GM18870 (cell line): ENCODE measurements around the gene ARHGAP44.
"Not testable (repeated sequence)": the region's sequence is repeated elsewhere in the genome, so short reads cannot be mapped to it uniquely, and the experiment has no call there.

Experiments
- ATAC-seq: cut with Tn5 transposase; IDR thresholded peaks from one replicate; pipeline ENCODE4 v1.9.1; 2021; ENCODE audit warnings: moderate library complexity; ENCODE audit not compliant: unreplicated experiment

ARHGAP44 gene

GRCh38 chr17:12958786-12959185, 169.5 kb downstream of the ARHGAP44 start:
- no peak for ATAC-seq

GRCh38 chr17:12959441-12959840, 170.1 kb downstream of the ARHGAP44 start:
- ATAC-seq: no peak

DNA sequence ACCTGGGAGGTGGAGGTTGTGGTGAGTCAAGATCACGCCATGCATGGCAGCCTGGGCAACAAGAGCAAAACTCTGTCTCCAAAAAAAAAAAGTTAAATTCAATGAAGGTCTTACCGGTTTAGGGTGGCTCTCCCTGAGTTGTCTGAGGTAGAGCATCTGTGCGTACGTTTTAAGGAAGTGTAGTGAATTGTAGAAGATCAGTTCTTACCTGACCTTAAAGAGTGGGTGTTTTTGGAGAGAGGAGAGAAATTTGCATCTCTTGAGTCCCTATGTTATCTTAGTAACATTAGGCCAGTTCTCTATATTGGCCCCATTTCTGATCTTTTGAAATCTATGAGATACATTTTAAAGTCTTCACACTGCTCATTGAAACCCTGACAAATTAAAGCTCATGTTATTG, 172.4 kb downstream of the ARHGAP44 start:
- no peak for ATAC-seq

DNA sequence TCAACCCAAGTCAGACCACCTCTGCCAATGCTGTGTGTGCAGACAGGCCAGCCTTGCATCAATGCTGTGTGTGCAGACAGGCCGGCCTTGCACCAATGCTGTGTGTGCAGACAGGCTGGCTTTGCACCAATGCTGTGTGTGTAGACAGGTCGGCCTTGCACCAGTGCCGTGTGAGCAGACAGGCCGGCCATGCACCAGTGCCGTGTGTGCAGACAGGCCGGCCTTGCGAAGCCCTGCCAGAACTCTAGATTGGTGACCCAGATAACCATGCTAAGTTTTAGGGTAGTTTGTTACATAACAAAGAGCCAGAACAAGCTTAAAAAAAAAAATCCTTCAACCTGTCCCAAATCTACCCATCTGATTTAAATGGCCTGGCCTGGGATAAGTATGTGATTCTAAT, 174.2 kb downstream of the ARHGAP44 start:
- ATAC-seq: no peak

DNA sequence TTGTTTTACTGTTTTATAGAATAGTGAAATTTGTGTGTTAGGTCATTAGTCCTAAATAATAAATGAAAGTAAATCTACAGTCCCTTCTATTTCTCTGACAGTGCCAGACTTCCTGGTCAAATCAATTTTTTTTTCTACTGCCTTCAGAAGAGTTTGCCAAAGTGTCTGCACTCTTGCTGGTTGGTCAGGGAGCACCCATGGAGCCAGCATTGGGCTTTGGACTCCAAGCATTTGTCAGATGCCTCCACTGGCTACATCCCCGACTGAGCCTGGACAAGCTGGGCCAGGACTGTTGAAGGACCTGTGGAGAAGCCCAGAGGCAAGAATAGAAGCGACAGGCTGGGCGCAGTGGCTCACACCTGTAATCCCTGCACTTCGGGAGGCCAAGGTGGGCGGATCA, 174.9 kb downstream of the ARHGAP44 start:
- ATAC-seq: no peak

GRCh38 chr17:12964840-12965239, 175.5 kb downstream of the ARHGAP44 start:
- no peak for ATAC-seq

DNA sequence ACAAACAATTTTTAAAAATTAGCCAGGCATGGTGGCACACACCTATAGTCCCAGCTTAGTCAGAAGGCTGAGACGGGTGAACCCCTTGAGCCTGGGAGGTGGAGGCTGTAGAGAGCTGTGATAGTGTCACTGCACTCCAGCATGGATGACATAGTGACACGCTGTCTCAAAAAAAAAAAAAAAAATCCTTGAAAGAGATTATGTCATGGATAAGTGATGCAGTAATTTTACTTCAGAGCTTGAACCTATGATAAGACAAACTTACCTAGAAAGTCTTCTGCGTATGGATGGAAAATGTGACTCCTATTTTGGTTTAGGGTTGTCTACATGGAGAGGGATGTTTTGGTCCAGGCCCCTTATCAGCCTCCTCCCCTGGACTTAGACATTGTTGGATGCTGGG, 176.7 kb downstream of the ARHGAP44 start:
- ATAC-seq: no peak

- no peak for ATAC-seq
Observed at GRCh38 chr17:12966413-12966812, 177.1 kb downstream of the ARHGAP44 start.

DNA sequence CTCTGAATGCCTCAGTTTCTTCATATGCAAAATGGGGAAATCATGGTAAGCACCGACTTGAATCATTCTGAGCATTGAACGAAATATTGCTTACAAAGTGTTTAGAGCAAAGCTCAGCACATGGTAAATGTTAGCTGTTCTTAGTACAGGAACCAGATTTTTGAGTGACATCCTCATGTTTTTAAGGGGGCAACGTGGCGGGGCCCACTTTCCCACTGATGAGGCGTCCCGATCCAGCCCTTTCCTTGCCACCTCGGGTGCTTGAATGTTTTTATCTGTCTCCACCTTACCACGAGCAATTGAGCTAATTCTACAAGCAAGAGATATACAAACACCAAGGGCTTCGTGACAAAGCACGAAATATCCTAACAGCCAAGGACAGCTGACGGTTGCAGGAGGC, 178.7 kb downstream of the ARHGAP44 start:
- no peak for ATAC-seq

DNA sequence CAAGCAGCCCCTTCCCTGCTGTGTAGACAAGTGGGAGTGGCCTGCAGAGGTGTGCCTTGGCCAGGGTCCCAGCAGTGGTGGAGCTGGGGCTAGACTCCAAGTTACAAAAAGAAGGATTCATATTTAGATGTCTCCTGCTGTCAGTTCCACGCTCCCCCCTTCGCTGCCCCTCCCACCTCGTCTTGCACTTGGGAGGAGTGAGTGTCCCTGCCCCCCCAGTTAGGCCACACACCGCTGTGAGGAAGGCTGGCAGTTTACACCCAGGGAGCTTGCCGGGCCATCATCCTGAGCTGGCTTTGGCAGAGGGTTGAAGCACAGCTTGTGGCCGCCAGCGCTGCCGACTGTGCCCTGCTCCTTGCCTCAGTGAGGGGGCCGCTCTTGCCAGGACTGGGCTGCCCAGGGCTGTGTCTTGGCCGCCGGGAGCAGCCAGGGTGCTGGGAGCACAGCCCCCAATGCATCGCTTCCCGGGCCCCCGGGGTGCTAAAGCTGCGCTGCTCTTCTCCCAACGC, 184.3 kb downstream of the ARHGAP44 start:
- ATAC-seq: no peak

- no peak for ATAC-seq
Observed at GRCh38 chr17:12974005-12974531, 184.8 kb downstream of the ARHGAP44 start.

DNA sequence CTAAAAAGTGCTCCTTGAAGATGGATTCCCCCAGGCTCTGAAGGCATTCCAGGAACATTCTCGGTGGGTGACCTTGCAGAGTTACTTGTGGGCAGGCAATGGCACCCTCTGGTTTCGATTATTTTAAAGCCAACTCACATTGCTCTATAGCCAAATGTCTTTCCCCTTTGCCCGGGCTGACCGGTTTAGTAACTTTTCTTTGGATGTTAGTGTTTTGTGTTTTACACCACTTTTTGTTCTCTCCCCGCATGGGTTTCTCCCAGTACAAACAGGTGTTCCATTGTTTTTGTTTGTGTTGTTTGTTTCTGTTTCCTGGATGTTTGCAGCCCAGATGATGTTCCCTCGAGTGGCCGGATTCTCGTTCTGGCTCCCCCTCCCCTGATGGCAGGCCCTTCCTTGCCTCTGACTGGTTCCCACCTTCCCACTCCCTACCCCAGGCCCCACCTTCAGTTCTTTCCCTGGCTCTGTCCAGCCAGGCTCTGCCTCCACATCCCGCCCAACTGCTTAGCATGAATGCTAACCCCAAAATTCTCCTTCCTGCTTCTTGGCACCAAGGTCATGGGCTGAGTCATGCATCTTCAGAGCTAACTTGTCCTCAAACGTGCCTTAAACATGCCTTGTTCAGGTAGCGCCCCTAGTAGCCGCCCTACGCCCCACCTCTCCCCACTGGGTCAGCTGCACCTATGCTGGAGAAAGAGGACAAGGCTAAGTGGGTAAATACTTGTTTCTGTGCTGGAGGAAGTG, 187.9 kb downstream of the ARHGAP44 start:
- ATAC-seq: no peak

DNA sequence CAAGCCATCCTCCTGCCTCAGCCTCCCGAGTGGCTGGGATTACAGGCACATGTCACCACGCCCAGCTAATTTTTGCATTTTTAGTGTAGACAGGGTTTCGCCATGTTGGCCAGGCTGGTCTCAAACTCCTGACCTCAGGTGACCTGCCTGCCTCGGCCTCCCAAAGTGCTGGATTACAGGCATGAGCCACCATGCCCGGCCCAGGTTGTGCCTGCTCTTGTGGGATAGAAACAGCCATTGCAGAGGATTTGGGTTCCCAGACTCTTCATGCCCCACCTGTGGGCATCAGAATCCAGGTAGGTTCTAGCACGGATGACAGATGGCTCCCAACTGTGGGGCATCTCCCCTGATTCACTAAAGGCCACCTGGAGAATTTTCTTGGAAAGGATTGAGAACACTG, 189.5 kb downstream of the ARHGAP44 start:
- not testable (repeated sequence) for ATAC-seq

DNA sequence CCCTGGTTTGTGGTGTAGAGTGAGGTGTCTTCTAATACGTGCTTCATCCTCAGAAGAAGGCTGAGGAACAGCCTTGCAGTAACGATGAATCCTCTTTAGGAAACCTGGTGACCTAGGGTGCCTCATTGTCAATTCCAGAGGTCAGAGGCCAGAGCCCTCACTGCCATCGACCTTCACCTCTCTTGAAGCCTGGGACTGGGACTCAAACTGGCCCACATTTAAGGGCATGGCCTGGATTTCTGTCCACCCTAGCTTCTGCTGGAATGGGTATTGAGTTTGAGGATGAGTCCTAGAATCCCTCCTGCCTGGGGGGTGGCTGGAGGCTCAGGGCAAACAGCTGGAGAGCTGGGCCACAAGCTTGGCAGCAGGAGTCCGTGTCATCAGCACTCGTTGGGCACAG, 189.9 kb downstream of the ARHGAP44 start:
- no peak for ATAC-seq

DNA sequence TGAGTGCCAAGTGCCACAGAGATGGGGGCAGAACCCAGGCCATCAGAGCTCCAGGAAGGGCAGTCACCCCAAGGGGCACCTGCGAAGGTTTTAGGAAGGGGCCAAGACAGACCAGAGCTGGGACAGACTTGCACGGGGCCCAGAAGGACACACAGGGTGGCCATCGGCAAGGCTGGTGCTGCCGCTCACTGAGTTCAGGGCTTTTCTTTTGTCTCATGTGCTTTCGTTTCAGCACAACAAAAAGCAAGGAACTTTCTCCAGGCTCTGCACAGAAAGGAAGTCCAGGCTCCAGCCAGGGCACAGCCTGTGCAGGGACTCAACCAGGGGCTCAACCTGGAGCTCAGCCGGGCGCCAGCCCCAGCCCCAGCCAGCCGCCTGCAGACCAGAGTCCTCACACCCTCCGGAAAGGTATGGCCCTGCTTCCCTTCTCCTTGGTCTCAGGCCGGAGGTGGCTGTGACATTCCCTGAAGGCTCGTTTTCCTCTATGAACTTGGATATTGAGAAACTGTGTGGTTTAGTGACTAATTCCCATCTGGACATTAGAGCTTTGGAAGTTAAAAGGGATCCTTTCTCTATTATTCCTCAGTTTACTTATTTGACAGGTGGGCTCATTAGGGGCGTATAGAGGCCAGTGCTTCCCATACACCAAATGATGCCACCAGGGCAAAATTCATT, 190.7 kb downstream of the ARHGAP44 start:
- ATAC-seq: no peak

GRCh38 chr17:12982224-12982623, 192.9 kb downstream of the ARHGAP44 start:
- no peak for ATAC-seq

DNA sequence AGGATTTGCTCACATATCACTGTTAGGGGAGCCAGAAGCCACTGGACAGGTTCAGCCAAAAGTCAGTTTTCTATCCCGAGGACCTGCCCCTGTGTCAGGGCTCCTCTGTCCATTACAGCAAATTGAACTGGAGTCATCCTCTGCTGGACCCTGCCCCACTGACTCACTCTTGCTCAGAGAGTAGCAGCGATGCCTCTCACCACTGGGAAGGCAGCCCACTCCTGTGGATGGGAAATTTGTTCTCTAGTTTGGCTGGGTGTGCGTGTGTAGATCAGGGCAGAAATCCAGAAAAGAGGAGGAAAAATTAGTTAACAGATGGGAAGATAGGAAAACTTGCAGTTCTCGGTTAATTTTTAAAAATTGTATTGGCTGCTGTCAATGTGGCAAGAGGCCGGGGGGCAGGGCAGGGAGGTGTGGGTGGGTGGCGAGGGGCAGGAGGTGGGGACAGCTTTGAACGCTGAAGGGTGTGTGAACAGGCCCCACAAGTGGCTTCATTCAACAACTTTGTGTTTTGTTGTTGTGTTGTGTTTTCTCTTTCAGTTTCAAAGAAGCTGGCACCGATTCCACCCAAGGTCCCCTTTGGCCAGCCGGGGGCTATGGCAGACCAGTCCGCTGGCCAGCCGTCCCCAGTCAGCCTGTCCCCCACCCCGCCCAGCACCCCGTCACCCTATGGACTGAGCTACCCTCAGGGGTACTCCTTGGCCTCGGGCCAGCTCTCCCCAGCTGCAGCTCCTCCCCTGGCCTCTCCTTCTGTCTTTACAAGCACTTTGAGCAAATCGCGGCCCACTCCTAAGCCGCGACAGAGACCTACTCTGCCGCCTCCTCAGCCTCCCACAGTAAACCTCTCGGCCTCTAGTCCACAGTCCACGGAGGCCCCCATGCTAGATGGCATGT, 194.9 kb downstream of the ARHGAP44 start:
- ATAC-seq: no peak

GRCh38 chr17:12985431-12986293, 196.4 kb downstream of the ARHGAP44 start:
- no peak for ATAC-seq

DNA sequence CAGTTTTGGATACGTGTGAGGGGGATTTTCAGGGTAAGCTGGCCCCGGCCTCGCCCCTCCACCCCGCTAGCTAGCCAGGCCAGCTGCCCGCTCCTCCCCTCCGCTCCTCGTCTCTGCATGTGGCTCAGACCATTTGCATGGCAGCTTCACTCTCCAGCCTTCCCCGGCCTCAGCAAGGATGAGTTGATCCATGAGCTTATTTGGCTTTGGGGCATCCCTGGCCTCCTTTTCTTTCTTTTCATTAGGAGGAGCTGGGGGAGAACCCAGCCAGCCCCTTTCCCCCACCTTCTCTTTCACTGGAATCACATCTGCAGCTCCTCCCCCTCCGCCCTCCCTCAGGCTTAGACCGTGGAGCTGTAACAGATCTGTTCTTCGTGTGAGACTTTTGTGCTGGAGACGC, 197.8 kb downstream of the ARHGAP44 start:
- ATAC-seq: no peak
